Activated CD4-positive, alpha-beta T cell treated with anti-CD3 and anti-CD28 coated beads for 48 hours (primary cell): ENCODE data around the gene DCHS1.

Experiments
- DNase-seq: peaks from one replicate; pipeline ENCODE4 v3.0.0-alpha.2; 2020

Gene DCHS1

DNA sequence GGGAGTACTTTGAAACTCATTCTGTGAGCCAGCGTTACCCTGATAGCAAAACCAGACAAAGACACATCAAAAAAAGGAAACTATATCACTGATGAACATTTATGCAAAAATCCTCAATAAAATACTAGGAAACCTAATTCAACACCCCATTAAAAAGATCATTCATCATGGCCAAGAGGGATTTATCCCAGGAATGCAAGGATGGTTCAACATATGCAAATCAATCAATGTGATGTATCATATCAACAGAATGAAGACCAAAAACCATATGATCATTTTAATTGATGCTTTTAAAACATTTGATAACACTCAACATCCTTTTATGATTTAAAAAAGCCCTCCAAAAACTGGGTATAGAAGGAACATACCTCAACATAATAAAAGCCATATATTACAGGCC is 72.0 kb downstream of the DCHS1 start:
- DNase-seq, result no peak

DNA sequence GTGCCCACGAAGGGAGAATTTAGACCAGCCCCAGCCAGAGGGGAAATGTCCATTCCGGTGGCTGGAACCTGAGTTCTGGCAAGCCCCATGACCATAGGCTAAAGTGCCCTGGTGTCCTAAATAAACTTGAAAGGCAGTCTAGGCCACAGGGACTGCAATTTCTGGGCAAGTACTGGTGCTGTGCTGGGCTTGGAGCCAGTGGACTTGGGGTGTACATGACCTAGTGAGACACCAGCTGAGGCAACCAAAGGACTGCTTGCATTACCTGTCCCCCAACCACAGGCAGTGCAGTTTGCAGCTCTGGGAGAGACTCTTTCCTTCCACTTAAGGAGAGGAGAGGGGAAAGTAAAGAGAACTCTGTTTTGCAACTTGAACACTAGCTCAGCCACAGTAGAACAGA is 75.9 kb downstream of the DCHS1 start:
- DNase-seq, result no peak

DNA sequence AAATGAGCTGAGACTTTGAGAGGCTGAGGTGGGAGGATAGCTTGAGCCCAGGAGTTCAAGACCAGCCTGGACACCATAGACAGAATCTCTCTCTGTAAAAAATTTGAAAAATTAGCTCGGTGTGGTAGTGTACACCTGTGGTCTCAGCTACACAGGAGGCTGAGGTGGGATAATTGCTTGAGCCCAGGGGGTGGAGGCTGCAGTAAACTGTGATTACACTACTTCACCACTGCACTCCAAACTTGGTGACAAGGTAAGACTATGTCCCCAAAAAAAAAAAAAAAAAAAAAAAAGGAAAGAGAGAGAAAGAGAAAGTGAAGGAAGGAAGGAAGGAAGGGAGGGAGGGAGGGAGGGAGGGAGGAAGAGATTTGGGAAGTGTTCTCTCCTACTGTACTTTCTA is 77.5 kb downstream of the DCHS1 start:
- no peak for DNase-seq

DNA sequence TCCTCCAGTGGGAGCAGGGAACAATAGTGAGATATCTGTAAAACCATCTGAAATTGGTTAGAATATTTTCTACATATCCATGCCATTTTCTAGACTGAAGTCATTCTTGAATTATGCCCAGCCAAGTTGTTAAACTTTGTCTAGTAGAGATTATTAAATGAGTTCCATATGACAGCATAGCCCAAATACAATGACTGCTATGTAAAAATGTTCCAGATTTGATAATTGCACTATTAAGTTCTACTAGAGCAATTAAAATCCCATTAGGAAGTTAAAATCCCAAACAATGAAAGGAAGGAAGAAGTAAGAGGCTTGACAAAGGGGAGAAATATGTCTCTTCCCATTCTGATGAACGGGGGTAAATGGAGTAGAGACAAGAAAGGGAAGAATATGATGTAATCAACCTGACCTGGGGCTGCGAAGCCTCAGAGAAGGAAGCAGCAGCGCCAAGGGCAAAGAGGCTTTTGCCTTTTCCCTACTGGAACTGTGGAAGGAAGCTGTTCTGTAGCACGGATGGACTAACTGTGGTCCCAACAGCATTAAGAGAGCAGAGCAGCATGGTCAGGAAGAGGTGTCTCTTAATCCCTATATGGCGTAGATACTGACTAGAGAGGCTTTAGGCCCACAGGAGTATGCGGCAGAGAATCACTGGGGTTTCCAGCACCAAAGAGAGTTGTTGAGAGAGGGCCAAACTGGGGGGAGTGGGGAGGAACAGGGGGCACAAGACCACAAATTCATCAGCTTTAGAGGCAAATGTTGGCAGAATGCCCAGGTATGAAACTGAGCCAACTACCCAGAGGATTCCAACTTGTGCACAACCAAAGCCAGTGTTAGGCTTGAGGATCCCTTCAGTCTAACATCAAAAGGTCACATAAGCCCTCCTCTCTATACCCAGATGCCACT is 78.9 kb downstream of the DCHS1 start:
- DNase-seq, result no peak

DNA sequence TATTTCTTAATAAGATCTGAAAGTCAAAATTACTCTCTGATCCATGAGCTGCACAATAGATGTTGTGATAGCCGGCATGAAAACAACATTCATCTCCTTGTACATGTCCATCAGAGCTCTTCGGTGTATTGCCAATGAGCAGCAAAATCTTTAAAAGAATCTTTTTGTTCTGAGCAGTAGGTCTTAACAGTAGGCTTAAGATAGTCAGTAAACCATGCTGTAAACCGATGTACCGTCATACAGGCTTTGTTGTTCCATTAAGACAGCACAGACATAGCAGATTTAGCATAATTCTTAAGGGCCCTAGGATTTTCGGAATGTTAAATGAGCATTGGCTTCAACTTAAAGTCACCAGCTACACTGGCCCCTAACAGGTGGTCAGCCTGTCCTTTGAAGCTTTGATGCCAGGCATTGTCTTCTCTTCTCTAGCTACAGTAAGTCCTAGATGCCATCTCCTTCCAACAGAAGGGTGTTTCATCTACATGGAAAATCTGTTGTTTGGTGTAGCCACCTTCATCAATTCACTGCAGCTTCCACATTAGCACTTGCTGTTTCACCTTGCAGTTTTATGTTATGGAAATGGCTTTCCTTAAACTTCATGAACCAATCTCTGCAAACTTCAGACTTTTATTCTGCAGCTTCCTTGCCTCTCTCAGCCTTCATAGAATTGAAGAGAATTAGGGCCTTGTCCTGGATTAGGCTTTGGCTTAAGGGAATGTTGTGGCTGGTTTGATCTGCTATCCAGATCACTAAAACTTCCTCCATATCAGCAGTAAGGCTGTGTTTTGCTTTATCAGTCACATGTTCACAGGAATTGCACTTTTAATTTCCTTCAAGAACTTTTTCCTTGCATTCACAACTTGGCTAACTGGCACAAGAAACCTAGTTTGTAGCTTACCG is 80.5 kb downstream of the DCHS1 start:
- DNase-seq, result no peak

DNA sequence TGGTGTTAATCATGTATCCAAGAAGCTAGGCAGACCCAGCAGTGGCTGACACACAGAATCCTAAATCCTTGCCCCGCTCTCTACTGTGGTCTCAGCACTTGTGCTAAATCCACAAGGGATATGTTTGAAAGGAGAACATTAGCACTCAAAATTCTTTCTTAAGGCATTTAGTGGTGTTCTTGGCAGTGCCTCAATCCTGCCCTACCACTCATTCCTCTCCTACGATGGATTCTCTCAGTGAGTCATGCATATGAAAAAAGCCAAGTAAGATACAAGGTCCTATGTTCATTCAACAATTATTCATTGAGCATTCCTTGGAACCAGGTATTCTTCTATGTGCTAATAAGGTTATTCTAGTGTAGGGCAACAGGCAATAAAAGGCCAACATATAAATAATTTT is 83.4 kb downstream of the DCHS1 start:
- DNase-seq, result no peak

DNA sequence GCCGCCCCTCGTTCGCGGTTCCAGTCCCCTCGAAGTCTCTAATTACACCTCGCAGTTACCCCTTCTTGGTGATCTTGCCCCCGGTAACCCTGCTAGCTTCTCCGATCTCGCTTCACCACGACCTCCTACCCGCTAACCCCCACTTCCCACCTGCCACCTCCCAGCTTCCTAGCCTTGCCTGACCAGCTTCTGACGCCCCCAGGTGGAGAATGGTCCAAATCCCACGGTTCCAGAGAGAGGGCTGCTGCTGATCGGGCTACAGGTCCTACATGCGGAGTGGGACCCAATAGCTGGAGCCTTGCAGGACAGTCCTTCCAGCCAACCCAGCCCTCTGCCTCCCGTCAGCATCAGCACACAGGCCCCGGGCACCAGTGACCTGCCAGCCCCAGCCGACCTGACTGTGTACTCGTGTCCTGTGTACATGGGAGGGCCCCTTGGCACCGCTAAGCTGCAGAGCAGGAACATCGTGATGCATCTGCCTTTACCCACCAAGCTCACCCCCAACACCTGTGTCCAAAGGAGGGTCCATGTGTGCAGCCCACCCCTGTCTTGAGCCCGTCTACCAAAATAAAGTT is 84.1 kb downstream of the DCHS1 start:
- DNase-seq, result no peak
